A673 (cell line): ENCODE data around the gene MC3R.

Experiments
- CTCF ChIP-seq: fragments of 300-800, 200-600 bp; sonication (generic); conservative IDR thresholded peaks from 2 replicates; pipeline ENCODE4 v1.5.1; 2017; ENCODE audit warnings: low read depth, mild to moderate bottlenecking, antibody characterized with exemption, low read length, moderate library complexity, mixed read lengths
- EZH2 ChIP-seq: fragments of 200-600 bp; sonication (generic); IDR thresholded peaks from 2 replicates; pipeline ENCODE4 v1.6.1; 2017; ENCODE audit warnings: borderline replicate concordance, low read depth, mild to moderate bottlenecking, mixed read lengths, antibody characterized with exemption, low read length; ENCODE audit not compliant: poor library complexity, severe bottlenecking

GRCh38 chr20:56289652-56290051, 41.1 kb downstream of the MC3R start:
- no peak for TF ChIP-seq CTCF
- TF ChIP-seq EZH2: no peak
